ENCODE data around the gene PRUNE2.

GRCh38 chr9:76808636-76809035 is 97.3 kb downstream of the PRUNE2 start:
- TF ChIP-seq ZNF274 (IDR thresholded peaks at IDR 0.05; ENCODE audit: low read depth, low read length) (no peak), YY1 (IDR thresholded peaks at IDR 0.05; ENCODE audit: insufficient read depth, insufficient read length) (no peak), SUZ12 (IDR thresholded peaks at IDR 0.05; ENCODE audit: extremely low read depth, insufficient read depth, insufficient read length) (no peak)

Data from NT2/D1 (cell line).